ENCODE measurements around the gene ADRA2B.
A peak's percentile ranks its signal among the peaks of the same experiment; 100 is the strongest.

Gene ADRA2B

GRCh38 chr2:96136129-96136720 lies 19.9 kb upstream of the ADRA2B start:
- peak in 2 of 3 experiments; percentile 17 to 45 for DNase-seq

GRCh38 chr2:96135621-96136020 lies 19.2 kb upstream of the ADRA2B start:
- no peak for DNase-seq

GRCh38 chr2:96135171-96135570 lies 18.8 kb upstream of the ADRA2B start:
- DNase-seq, result no peak

DNA sequence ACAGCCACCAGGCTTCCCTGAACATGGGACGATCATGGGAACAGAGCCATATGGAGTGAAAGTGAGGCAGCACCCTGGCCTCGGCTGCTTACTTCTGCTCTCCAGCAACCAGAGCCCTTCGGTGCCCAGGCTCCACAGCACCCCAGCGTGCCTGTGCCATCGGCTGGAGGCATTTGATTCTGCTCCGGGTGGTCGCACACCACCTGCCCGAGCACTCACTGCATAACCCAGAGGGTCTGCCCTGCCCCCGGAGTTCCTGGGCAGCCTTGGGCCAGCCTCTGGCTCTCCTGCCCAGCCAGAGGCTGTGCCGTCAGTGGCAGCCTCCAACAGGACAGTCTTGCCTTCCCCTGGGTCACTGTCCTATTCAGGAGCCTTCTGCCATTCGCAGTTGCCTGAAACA lies 18.1 kb upstream of the ADRA2B start:
- no peak for DNase-seq

- no peak for DNase-seq
These were observed 15.7 kb upstream of the ADRA2B start for GRCh38 chr2:96131813-96132745.

DNA sequence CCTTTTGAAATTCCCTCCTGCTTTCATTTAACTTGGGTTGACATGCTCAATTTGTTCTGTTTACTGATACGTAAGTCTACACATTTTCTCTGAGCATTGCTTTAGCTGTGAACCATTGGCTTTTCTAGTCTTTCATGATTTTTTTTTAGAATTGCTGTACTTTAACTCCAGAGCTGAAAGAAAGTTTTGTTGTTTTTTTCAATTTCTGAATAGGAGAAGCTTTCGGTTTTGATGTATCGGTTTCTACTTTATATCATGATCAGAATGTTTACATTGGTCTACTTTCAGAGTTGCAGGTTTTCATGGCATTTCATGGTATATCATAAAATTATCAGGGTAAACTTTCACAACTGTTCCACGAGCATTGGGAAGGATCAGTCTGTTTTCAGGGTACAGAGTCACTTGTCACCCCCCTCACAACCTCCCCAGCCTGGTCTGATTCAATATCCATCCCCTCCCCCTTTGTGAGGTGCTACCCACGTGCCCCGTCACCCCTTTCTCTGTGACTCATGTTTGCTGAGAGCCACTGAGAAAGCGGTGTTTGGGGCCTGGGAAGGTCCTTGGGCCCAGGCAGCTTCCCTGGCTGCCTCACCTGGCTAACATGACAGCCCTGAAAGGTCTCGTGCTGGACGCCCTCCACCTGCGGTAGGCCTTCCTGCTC lies 14.9 kb upstream of the ADRA2B start:
- no peak for DNase-seq

- no peak for DNase-seq
These were observed 14.1 kb upstream of the ADRA2B start for GRCh38 chr2:96130483-96130882.

- DNase-seq, result no peak
These were observed 13.3 kb upstream of the ADRA2B start for GRCh38 chr2:96129528-96130120.

DNA sequence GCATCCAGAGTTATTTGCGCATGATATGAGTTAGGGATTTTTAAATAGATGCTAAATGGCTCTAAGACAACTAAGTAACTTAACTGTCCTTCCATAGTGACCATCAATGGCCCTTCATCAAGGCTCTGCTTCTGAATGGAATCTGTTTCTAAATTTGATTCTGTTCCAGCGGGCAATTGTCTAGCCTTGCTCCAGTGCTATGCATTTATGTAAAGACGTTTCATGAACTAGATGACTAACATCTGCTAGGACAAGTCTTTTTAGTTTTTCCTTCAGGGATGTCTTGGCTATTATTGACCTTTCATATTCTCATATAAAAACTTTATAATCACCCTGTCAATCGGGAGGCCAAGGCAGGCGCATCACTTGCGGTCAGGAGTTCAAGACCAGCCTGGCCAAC lies 12.1 kb upstream of the ADRA2B start:
- DNase-seq, result no peak

DNA sequence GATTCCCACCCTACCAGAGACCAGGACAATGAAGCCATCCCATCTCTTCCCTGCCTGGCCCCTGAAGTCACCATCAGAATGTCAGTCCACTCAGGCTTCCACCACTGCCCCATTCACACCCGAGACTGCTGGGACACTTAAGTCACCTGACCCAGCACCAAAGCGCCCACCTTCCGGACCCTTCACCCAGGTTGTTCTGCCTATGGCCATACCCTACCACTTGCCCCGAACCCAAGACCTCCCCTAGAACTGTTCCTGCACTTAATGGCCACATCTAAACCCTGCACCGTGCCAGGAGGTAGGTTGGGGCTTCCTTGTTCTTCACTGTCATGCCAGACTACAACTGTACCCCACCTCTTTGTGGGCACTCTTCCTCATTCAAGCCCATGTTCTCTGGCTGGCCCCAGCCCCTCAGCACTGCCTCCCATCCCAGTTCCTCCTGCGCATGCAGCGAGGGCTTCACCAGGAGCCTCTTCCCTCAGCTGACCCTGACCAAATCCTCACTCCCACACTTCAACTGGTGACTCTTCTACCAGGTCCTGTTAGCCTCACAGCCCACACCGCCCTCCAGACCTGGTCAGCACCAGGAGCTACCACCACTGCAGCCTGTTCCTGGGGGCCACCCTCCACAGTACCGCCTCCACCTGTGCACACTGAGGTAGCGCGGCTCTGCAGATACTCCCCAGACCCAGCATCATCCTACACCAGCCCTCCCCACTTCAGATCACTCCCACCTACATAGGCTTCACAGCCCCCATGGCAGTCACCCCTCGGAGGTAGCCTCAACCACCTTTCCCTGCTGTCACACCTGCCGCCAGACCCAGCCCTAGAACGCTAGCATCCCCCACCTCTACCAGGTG lies 8.3 kb upstream of the ADRA2B start:
- DNase-seq, result no peak

DNA sequence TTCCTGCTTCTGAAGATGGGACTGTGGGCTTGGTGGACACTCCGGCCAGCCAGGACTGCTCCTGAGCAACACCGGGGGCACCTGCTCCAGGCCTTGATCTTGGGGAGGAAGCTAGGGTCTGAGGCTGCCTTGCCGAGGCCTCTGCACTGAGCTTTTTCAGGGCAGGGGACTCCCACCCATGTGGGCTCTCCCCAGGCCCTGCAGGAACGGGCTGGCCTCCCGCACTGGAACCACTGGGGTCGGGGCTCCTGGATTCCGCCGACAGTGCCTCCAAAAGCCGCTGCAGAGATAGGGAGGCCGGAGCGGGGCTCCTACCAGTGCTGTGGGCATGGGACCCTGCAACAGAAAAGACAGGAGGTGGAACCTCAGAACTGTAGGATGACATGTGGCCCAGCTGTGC lies 7.6 kb upstream of the ADRA2B start:
- no peak for DNase-seq

DNA sequence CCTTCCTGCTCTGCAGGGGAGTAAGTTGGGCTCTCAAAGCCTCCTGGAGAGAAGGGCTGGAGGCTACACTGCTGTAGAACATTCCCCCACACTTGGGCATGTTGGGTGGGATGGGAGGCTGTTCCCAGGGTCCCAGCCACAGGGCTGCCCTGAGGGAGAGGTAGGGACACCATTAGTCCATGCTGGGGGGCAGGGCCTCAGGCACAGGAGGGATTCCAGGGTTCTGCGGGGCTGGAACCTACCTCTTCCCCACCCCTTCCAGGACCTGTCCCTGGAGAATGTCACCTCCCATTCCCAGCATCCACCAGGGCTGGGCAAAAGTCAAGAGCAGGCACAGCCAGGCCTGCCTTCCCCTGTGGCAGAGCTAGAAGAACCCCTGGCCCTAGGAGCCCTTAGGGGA lies 6.9 kb upstream of the ADRA2B start:
- DNase-seq, result no peak

GRCh38 chr2:96122391-96122790 lies 6.0 kb upstream of the ADRA2B start:
- DNase-seq, result no peak

GRCh38 chr2:96121414-96121813 lies 5.0 kb upstream of the ADRA2B start:
- DNase-seq, result no peak

DNA sequence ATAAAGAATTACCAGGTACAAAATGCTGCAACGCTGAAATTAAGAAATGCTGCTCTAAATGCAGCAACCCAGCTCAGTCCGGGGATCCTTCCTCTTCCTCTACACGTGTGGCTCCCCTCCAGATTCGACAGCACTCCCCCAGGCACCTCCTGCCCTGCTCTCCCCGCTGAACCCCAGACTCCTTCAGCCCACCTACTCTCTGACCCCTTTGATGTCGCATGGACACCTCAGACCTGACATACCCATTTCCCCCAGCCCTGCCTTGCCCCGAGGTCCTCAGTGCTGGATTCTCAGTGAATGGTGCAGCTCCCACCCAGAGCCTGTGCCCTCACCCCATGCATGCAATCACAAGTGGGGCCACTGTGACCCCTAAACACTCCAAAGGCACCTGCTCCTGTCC lies 4.6 kb upstream of the ADRA2B start:
- DNase-seq, result no peak

GRCh38 chr2:96120091-96120720 lies 3.8 kb upstream of the ADRA2B start:
- no peak for DNase-seq

- DNase-seq, result no peak
These were observed 3.0 kb upstream of the ADRA2B start for GRCh38 chr2:96119389-96119751.

- no peak for DNase-seq
These were observed 2.5 kb upstream of the ADRA2B start for GRCh38 chr2:96118698-96119388.

DNA sequence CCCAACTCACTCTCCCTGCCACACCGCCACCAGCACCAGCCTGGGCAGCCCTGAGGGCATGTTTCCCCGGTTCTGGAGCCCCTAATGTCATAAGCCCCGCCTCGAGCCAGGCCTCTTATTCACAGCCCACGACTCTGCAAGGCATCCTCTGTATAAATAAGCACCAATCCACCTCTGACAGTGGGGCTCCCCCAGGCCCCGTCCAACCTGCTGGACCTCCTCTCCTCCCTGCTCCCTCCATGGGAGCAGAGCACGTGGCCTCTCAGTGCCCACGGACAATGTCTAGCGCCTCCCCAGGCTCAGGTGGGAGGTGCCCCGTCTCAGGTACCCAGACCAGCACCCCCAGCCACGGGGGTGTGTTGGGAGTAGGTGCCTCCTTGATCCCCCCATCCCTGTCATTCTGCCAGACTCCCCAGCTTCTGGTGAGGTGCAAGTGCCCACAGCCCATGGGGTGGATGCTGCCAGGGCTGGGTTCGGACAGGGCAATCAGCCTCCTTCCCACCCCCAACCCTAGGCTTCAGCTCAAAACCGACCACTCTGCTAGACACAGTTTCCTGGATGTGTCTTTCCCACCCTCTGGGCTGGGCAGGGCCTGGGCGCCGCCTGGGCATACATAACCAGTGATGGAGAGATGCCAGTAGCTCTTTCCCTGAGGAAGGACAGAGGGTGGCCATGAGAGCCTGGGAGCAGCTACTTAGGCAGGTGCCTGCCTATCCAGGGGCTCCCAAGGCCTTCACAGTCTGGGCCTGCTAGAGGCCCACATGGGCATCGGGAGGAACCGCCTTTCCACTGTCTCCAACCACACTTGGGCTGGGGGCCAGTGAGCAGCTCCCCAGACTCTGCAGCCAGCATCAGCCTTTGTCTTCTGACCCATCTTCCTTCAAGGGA lies 1.6 kb upstream of the ADRA2B start:
- DNase-seq, result peak in 1 of 3 experiments; percentile 5

GRCh38 chr2:96116879-96117533 lies 635 bp upstream of the ADRA2B start:
- DNase-seq, result peak; percentile 38 to 56 (median 45)

Measured in NCI-H1417 (cell line).